Measurements from ENCODE around the gene COG7.

- no peak for TF ChIP-seq CTCF (IDR thresholded peaks at IDR 0.05; ENCODE audit: low read depth, low read length)
- no peak for TF ChIP-seq EZH2phosphoT487 (IDR thresholded peaks at IDR 0.05; ENCODE audit: low read depth)
Observed at GRCh38 chr16:23382279-23382678, 70.7 kb downstream of the COG7 start.
